ENCODE measurements around the gene CNST.

GRCh38 chr1:246629030-246629429, 62.8 kb downstream of the CNST start:
- TF ChIP-seq, protein P1, sequence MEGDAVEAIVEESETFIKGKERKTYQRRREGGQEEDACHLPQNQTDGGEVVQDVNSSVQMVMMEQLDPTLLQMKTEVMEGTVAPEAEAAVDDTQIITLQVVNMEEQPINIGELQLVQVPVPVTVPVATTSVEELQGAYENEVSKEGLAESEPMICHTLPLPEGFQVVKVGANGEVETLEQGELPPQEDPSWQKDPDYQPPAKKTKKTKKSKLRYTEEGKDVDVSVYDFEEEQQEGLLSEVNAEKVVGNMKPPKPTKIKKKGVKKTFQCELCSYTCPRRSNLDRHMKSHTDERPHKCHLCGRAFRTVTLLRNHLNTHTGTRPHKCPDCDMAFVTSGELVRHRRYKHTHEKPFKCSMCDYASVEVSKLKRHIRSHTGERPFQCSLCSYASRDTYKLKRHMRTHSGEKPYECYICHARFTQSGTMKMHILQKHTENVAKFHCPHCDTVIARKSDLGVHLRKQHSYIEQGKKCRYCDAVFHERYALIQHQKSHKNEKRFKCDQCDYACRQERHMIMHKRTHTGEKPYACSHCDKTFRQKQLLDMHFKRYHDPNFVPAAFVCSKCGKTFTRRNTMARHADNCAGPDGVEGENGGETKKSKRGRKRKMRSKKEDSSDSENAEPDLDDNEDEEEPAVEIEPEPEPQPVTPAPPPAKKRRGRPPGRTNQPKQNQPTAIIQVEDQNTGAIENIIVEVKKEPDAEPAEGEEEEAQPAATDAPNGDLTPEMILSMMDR (conservative IDR thresholded peaks at IDR 0.05) = no peak
- TF ChIP-seq EZH2 (IDR thresholded peaks at IDR 0.05; ENCODE audit: low read depth) = no peak

All from PC-9 (cell line).